ENCODE measurements around the gene SNRPB2.

The SNRPB2 gene

GRCh38 chr20:16708602-16709001, 21.2 kb upstream of the SNRPB2 start:
- no peak for DNase-seq (ENCODE audit: low read depth, low spot score)
- no peak for TF ChIP-seq CTCF (IDR thresholded peaks at IDR 0.05; ENCODE audit: low read depth, low read length)

DNA sequence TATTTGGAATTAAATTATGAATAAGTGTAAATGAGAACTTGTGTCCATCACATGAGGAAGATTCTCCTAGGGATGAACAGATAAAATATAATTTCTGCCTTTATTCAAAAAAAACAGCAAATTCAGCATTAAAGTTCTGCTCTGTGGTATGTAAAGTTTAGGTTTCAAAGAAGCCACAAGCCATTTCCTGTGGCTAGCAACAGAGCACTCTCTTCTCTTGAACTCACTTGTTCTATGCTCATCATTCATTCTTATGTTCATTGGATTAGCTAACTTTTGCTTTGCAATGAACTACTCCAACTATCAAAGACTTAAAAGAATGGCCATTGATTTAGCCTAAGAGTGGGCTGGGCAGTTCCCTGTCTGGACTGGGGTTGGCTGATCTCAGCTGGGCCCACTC, 20.8 kb upstream of the SNRPB2 start:
- no peak for DNase-seq (ENCODE audit: low read depth, low spot score)
- TF ChIP-seq CTCF (IDR thresholded peaks at IDR 0.05; ENCODE audit: low read depth, low read length): no peak
- no peak overlapping the region for H3K4me3 ChIP-seq (ENCODE audit: low read depth, low read length)
- in situ Hi-C loops (cut with HindIII; ENCODE audit: low sequenced_read_pairs): no loop called here

More at GRCh38 chr20:16708602-16709001, 21.2 kb upstream of the SNRPB2 start:
- in situ Hi-C loops (cut with HindIII; ENCODE audit: low sequenced_read_pairs): no loop called here
- H3K4me3 ChIP-seq (ENCODE audit: low read depth, low read length): no peak overlapping the region

DNA sequence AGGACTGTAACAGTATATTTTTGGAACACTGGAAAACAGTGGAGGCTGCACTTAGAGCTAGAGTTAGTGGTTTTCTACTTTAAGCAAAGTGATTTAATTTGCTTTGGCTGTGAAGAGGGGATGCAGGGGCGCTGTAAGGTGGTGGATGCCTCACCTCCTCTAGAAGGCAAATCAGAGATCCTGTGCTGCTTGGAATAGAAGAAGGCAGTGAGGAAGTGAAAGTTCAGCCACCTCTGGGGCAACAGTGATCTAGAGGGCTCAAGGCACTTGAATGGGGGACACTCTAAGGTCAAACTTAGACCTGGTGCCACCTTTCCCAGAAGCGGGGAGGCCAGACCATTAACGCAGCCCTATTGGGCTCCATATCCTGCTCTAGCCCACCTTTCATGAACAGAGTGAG, 19.0 kb upstream of the SNRPB2 start:
- TF ChIP-seq CTCF (IDR thresholded peaks at IDR 0.05; ENCODE audit: low read depth, low read length): no peak
- DNase-seq (ENCODE audit: low read depth, low spot score): no peak
- in situ Hi-C loops (cut with HindIII; ENCODE audit: low sequenced_read_pairs): no loop called here
- H3K4me3 ChIP-seq (ENCODE audit: low read depth, low read length): no peak overlapping the region

- no peak for TF ChIP-seq CTCF (IDR thresholded peaks at IDR 0.05; ENCODE audit: low read depth, low read length)
- DNase-seq (ENCODE audit: low read depth, low spot score): no peak
- in situ Hi-C loops (cut with HindIII; ENCODE audit: low sequenced_read_pairs): no loop called here
- no peak overlapping the region for H3K4me3 ChIP-seq (ENCODE audit: low read depth, low read length)
Measured at GRCh38 chr20:16711661-16712258, 18.1 kb upstream of the SNRPB2 start.

GRCh38 chr20:16712511-16712947, 17.3 kb upstream of the SNRPB2 start:
- no peak for DNase-seq (ENCODE audit: low read depth, low spot score)
- TF ChIP-seq CTCF (IDR thresholded peaks at IDR 0.05; ENCODE audit: low read depth, low read length): no peak
- in situ Hi-C loops (cut with HindIII; ENCODE audit: low sequenced_read_pairs): no loop called here
- H3K4me3 ChIP-seq (ENCODE audit: low read depth, low read length): no peak overlapping the region

DNA sequence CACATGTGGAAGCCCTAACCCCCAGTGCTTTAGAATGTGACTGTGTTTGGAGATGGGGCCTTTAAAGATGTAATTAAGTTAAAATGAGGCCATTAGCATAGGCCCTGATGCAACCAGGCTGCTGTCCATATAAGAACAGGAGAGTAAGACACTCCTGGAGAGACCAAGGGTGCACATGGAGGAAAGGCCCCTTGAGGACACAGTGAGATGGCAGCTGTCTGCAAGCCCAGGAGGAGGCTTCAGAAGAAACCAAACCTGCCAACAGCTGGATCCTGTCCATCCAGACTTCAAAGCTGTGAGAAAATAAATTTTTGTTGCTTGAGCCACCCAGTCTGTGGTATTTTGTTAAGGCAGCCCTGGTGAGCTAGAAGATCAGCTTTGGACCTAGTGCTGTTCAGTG, 16.8 kb upstream of the SNRPB2 start:
- no peak for DNase-seq (ENCODE audit: low read depth, low spot score)
- TF ChIP-seq CTCF (IDR thresholded peaks at IDR 0.05; ENCODE audit: low read depth, low read length): no peak
- in situ Hi-C loops (cut with HindIII; ENCODE audit: low sequenced_read_pairs): no loop called here
- no peak overlapping the region for H3K4me3 ChIP-seq (ENCODE audit: low read depth, low read length)
